Activated CD8-positive, alpha-beta memory T cell treated with anti-CD3 and anti-CD28 coated beads, Interleukin-2, amount 50 U/mL, for 1 hour (primary cell): ENCODE data around the gene ATOX1.

Source experiments
- DNase-seq: peaks from one replicate; pipeline ENCODE4 v3.0.0-alpha.2; 2020; ENCODE audit errors: extremely low read depth

ATOX1 gene

DNA sequence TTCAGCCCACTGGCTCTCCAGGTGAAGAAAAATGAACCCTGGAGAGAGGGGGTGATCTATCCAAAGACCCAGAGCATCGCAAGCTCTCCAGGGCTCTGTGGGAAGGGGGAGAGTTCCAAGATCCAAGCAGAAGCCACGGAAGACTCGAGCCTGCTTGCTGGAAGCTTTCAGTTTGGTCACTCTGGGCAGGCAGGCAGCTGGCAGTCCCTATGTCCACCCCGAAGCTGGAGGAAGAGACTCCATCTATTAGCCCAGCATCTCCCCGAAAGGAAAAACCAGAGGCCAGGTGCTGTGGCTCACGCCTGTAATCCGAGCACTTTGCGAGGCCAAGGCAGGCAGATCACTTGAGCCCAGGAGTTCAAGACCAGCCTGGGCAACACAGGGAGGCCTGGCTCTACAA is 61.0 kb downstream of the ATOX1 start:
- DNase-seq, result no peak

DNA sequence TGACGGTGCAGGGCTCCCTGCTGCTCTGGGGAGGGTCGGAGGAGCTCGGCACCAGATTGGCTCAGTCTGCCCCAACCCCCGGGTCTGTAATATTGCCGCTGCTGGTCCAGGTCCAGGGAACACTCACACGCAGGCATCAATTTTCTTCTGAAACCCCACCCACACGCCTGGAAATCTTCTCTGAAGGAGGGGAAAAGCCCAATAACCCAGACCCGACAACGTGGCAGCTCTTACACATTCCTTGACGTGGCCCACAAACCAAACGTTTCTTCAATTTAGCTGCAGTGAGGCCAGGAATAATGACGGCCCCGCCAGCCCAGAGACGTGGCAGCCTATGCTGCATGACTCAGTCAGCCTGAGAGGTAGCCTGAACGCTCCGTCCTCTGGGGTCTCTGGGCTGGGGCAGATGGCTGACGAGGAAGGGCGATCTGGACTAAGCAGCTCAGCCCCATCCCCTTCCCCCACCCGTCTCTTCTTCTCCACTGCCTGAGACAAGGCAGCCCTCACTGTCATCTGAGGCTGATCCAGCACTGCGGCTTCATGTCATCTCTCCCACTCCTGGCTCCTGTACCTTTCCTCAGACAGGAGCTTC is 61.9 kb downstream of the ATOX1 start:
- no peak for DNase-seq

DNA sequence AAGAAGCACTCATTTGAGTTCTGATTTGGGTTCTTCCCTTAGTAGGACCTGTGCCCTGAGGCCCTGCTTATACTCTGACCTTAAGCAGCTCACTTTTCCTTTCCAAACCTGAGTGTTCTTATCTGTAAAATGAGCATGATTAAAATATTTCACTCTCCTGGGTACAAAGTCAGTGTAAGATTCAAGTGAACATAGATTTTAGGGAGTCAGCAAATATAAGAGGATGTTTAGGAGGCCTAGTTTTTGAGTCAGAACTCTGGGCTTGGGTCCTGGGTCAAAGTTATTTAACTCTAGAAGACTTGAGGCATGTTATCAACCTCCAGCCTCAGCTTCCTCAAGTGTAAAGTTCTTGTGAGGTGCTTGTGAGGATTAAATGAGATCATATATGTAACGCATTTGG is 63.0 kb downstream of the ATOX1 start:
- no peak for DNase-seq

DNA sequence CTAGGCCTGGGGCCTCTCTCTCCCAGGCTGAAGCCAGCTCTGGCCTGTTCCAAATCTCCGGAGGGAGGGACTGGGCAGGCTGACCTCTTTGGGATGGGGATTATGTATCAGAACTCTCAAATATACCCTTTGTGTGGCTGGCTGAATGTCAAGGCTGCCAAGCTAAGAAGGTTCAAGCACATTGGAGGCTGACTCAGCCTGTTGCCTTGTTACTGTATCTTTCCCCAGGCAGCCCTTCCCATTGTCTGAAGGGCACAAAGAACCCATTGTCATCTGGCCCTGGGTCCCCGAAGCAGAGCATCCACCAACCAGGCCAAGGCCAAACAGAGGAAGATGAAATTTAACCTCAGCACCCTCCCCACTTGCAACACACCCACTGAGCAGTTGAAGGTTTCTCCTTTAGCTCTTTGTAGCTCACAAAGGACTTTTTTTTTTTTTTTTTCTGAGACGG is 64.4 kb downstream of the ATOX1 start:
- DNase-seq, result no peak
